HUDEP-2 (cell line): ENCODE data around the gene NRG4.
"Not testable (repeated sequence)": the region's sequence is repeated elsewhere in the genome, so short reads cannot be mapped to it uniquely, and the experiment has no call there.

Source experiments
- DNase-seq, 76 experiments: peaks; one replicate each; lab custom pipeline; 2025; ENCODE audit not compliant: unreplicated experiment in 76 of 76; lab: John Stamatoyannopoulos, UW

NRG4 gene

DNA sequence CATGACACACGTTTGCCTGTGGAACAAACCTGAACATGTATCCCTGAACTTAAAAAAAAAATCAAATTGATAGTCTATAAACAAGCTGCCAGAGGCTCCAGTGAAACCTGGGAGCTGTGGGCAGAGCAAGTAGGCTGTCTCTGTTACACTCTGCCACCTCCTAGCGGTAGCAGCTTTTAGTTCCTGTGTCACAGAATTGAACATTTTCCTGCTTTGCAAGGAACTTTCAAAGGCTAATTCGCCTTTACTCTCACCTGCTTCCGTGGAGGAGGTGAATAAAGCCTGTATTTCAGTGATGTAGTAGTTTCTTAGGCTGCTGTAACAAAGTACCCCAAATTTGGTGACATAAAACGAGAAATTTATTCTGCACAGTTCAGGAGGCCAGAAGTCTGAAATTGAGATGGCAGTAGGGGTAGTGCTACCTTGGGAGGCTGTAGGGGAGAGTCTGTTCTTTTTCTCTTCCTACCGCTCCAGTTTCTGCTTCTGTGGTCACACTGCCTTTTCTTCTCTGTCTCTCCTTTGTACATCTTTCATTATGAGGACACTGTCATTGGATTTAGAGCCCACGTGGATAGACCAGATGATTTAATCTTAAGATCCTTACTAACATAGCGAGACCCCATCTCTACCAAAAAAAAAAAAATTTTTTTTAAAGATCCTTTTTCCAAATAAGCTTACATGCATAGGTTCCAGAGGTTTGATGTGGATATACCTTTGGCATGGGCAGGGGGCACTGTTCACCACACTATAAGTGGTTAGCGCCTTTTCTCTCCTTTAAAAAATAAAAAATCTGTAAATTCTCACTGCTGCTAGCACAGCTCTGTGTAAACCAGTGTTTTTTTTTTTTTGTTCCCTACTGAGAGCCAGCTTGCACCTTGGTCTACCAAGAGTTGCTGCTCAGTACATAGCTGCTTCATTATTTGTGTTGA lies 83.3 kb downstream of the NRG4 start:
- DNase-seq, result peak in 27 of 76 experiments; percentile 2 to 41 (median 16)

DNA sequence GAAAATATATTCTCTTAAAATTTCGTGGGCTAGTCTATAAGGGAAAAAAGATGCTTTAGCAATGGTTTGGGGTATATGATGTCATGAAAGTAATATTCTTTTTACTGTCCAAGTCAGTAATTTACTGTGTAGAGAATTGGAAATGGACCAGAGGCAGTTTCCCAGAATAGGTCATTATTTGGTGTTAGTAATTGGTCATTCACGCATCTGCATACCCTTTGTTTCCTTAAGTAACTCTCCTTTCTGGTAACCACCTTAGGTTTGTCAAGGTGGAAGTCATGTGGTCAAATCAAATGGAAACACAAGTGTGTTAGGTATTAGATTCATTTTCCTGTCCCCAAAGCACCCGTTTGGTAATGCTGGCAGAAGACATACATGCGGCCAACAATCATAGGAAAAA lies 84.6 kb downstream of the NRG4 start:
- no peak for DNase-seq

DNA sequence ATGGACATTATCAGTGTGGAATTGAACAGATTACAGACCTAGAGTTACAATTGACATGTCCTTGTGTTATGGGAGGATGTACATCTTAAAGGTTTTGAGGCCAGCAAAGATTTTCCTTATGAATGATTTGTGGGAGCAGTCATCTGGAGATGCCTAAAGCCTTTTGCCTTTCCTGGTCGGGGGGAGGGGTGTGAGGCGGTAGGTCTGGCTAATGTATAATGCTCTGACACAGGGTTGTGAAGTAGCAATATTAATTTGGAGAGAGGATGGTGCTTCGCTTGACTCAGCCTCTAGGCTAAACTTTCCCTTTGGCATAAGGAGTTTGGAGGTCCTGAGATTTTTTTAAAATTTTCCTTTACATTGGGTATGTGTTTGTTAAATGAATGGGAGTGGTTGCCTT lies 85.3 kb downstream of the NRG4 start:
- DNase-seq, result no peak

DNA sequence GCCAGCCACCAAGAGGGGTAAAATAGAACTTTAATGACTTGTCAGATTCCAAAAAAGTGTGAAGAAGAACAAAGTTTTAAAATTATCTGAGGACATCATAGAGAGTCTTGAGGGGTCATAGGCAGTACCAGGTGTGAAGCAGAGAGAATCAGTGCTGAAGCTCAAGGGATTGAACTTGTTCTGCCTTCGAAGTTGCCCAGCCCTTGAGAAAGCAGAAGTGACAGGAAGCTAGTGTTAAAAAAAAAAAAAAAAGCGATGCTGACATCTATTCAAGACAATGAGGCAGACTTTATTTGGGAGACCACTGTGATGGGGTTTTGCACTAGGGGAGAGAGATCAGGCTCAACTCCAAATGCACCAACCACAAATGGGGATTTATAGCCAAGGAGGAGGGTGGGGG lies 86.8 kb downstream of the NRG4 start:
- DNase-seq, result no peak

DNA sequence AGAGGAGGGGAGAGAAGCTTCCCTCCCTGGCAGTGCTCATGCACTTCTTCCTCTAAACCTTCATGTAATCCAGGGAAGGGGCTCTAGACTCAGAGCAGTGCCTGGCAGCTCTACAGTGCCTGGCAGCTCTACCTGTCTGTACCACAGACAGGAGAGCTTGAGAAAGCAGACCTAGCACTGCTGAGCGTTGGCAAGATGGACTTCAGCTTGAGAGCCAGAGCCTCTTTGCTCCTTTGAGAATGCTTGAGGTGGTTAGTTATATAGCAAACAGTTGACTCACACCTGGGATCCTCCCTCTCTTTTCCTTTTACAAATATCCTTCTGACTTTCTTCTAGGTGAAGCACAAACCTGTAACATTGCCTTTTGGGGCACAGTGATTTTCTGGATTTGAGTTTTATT lies 87.6 kb downstream of the NRG4 start:
- DNase-seq, result no peak

DNA sequence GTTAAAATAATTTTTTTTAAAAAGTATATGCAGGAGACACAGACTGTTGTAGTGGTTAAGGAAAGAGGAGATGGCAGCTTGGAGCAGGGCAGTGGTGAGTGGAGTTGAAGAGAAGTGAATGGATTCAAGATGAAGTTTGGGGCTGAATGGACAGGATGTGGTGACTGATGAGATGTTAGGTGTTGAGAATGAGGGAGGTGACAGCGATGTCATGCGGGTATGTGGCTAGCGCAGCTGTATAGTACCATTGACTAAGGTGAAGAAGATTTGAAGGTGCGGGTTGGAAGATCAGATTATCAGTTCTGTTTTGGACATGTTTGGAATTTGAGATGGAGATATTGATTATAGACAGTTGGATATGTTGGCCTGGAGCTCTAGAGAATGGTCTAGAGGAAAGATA lies 88.5 kb downstream of the NRG4 start:
- DNase-seq, result no peak

DNA sequence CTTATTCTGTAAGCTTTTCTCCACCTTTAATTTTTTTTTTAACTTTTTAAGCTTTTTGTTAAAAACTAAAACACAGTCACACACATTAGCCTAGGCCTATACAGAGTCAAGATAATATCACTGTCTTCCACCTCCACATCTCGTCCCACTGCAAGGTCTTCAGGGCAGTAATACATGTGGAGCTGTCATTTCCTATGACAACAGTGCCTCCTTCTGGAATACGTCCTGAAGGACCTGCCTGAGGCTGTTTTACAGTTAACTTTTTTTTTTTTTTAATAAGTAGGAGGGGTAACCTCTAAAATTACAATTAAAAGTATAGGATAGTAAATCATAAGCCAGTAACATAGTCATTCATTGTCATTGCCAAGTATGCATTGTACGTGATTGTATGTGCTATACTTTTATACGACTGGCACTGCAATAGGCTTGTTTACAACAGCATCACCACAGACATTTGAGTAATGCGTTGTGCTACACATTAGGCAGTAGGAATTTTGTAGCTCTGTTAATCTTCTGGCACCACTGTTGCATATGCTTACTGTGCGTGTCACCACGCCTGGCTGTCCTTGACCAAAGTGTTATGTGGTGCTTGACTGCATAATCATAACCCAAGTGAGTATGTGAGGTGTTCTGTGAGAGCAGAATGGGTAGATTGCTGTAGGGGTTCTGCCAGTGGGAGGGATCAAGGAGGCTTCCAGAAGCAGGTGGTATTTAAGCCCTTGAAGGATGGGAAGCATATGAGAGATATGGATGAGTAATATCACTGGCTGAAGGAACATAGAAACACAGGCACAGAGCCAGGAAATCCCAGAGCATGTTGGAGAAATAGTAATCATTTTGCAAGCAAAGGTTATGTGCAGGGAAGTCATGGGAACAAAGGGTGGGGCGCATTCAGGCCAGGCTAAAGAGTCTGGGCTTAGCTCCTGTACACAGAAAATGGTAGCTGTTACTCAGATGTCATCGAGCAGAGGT lies 90.2 kb downstream of the NRG4 start:
- peak in 60 of 76 experiments; percentile 3 to 75 (median 42) for DNase-seq

DNA sequence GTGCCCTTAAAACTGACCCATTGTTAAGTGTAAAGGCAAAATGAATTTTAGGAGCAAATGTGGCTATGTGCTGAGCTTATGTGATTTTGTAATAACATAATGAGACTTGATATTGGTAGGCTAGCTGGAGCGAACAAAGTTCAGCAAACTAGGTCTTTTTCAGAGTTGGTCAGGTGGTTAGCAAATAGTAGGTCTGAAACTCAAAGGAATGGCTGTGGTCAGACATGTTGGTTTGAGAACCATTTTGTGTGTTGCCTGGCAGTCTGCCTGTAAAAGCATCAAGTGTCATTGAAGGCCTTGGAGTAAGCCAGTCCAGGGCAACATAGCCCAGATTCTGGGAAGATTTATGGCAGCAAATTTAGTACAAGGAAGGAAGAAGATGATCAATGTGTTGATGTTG lies 92.1 kb downstream of the NRG4 start:
- no peak for DNase-seq

DNA sequence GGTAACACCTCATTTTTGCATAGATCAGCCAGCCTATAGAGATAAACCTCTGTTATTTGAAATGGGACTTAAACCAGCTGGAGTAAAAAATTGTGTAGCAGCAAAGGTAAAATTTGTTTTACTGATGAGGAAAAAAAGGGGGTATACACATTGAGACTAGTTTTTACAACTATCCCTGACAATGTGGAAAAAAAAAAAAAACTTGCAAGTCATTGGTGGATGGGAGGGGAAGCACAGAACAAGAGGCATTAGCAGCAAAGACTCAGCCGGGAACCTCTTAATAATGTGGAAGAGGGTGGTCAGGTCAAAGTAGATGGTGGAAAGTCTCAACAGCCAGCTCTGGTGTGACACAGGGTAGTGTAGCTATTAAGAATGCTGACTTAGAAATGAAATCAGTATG lies 94.1 kb downstream of the NRG4 start:
- DNase-seq, result no peak

DNA sequence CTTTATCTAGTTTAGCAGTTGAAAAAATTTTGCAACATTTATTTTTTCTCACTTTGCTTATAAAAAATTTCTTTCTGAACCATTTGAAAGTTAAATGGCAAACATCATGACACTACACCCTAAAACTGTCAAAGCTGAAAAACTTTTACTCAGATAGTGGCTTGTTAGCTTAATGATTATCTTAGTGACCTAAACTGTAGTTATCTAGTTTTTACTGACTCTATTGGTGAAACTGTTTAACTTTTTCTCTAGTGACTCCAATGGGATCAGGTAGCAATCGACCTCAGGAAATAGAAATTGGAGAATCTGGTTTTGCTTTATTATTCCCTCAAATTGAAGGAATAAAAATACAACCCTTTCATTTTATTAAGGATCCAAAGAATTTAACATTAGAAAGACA lies 95.2 kb downstream of the NRG4 start:
- DNase-seq, result no peak

DNA sequence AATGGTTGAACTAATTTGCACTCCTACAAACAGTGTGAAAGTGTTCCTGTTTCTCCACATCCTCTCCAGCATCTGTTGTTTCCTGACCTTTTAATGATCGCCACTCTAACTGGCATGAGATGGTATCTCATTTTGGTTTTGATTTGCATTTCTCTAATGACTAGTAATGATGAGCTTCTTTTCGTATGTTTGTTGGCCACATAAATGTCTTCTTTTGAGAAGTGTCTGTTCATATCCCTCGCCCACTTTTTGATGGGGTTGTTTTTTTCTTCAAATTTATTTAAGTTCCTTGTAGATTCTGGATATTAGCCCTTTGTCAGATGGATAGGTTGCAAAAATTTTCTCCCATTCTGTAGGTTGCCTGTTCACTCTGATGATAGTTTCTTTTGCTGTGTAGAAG lies 101.9 kb downstream of the NRG4 start:
- not testable (repeated sequence) for DNase-seq

DNA sequence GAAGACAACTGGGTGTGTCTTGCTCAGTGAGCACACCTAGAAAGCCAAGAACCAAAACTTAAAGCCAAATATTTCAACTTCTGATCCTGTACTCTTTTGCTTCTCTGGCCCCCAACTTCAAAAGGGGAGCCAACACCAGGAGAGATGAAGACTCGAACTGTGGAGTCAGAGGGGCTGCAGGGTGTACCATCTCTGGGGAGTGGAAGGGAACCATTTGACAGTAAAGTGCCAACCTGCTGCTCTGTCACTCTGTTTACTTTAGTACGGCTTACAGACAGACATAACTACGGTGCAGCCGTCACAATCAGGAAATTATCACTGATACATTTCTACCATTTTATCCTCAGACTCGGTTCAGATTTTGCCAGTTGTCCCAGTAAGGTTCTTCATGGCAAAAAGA lies 107.0 kb downstream of the NRG4 start:
- no peak for DNase-seq

DNA sequence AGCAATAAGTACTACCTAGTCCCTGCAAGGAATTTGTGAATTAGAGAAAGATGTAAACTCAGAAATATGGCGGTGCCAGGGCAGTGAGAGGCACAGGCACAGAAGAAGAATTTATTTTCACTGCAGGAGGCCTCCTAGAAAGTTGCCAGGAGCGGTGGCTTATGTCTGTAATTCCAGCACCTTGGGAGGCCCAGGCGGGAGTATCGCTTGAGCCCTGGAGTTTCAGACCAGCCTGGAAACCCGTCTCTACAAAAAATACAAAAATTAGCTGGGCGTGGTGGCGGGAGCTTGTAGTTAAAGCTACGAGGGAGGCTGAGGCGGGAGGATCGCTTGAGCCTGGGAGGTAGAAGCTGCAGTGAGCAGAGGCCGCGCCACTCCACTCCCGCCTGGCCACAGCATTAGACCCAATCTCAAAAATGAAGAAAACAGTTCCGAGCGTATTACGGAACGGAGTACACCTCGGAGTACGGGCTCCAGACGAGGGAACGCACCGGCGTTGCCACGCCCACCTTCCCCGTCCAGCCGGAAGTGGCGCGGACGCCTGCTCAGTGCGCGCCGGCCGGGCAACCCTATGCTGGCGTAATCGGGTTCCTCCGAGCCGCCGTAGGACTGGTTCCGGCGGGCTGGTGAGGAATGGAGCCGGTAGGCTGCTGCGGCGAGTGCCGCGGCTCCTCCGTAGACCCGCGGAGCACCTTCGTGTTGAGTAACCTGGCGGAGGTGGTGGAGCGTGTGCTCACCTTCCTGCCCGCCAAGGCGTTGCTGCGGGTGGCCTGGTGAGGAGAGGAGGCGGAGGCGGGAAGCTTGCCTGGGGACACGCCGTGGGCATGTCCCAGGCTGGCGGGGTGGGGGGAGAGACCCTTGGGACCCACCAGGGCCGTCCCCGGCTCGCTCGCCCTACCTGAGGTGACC lies 108.6 kb downstream of the NRG4 start, which contains the start of gene FBXO22:
FBXO22 (plus strand) TSS at position 548 of the 909 bp plus-strand sequence; CDS start at position 634, 86 bp downstream.
- DNase-seq, result peak in 74 of 76 experiments; percentile 25 to 90 (median 80)

DNA sequence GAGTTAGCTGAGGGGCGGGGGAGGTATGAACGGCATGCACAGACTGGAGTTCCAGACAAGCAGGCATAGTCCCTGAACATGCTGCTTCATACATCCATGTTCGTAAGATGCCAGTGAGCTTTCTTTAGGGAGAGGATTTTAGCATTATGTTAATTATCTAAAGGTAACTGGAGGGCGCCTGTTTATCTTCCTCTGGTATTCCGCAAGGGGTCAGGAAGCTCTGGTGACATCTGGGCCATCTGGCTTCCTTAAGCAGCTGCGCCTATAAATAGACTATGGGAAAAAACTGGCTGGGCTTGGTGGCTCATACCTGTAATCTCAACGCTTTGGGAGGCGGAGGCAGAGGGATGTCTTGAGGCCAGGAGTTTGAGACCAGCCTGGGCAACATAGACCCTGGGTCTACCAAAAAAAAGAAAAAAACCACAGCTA lies 110.1 kb downstream of the NRG4 start:
- DNase-seq, result peak in 17 of 76 experiments; percentile 2 to 41 (median 13)

DNA sequence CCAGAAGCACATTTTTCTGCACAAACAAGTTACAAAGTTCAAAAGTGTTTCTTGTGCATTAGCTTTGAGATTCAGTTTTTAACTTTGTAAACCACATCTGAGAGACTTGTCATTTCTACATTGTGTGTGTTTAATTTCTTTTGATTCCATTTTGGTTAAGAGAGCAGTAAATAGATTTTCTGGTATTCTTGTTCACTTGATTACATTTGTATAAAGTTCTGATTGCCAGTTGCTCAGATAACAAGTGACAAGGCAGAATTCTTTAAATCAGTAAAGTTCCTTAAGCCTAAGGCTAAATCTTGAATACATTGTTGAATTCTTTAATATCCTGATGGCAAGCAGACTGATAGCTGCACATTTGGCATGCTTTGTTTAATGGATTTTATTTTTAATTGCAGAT lies 111.6 kb downstream of the NRG4 start:
- DNase-seq, result no peak

DNA sequence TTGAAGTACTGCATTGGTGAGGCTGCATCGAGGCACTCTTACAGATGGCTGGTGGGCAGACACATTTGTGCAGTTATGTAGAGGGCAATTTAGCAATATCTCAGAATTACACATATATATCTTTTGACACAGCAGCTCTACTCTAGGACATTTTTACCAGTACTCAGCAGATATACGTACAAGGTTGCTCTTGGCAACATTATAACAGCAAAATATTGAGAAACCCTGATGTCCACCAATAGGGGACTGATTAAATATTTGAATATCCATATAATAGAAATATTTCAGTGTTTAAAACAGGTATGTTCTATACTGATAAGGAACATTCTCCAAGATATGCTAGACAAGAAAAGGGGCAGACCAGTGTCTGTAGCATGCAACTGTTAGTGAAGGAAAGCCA lies 116.5 kb downstream of the NRG4 start:
- DNase-seq, result peak in 3 of 76 experiments; percentile 11 to 14 (median 13)

DNA sequence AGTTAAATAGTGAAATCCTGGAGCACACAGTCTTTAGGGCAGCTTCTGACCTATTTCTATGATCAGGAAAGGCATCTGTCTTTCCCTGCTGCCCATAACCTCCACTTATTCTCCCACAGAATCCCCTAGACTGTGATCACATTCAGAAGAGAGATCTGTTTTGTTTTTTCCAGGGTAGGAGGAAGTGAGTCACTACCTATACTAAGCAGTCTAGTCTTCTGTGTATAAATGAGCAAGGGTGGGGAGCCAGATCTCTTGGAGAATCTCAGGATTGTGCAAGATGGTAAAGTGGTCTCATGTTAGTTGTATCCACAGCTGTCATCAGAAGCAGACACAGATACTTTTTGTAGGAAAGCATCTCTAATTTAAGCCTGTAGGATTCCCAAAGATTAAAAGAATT lies 120.3 kb downstream of the NRG4 start:
- DNase-seq, result peak in 2 of 76 experiments; percentile 7 to 10
